Measurements from ENCODE around the gene PPP1R14C.

- TF ChIP-seq POLR2A (IDR thresholded peaks at IDR 0.05) (no peak), CTCF (IDR thresholded peaks at IDR 0.05 in 8 of 11, conservative IDR thresholded peaks at IDR 0.05 in 3 of 11) (no peak), POLR2AphosphoS5 (IDR thresholded peaks at IDR 0.05) (no peak)
These were observed 154.0 kb downstream of the PPP1R14C start for GRCh38 chr6:150296890-150297289.
